COR-L47 (cell line): ENCODE measurements around the gene TLX1.
A peak's percentile ranks its signal among the peaks of the same experiment; 100 is the strongest.

ENCODE experiments used
- DNase-seq: peaks from one replicate; lab custom pipeline; 2025; lab: John Stamatoyannopoulos, UW

The TLX1 gene

GRCh38 chr10:101134299-101135127 is 3.4 kb downstream of the TLX1 start:
- DNase-seq, result no peak

- no peak for DNase-seq
Observed at GRCh38 chr10:101135141-101136006, 4.3 kb downstream of the TLX1 start.

DNA sequence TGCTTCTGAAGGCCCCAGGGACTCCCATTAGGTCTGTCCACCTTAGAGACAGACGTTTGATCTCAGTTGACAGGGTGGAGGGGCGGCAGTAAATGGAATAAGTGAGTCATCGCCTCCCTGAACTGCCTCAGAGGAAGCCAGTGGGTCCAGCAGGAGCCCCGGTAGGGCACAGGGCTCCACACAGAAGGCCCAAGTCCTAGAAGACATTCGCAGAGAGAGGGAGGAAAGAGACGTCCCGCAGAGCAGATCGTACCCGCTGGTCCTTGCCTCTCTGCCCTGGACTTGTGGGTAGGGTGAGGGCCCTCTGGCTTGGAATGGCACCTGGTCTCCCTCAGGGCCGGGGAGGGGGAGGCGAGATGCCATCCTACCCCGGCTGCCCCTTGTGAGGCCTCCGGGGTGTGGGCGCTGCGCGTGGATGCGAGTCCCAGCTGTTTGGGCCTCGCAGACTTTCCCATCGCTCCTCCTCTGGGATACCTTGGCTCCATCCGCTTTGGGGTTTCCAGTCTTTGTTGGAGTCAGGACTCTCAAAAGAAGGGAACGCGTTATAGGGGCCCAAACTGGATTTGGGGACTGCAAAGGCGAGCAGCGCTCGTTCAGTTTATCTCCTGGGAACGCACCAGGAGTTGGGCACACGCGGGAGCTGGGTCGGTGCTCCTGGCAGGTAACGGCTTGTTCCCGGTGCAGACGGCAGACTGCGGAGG is 5.1 kb downstream of the TLX1 start:
- DNase-seq, result no peak

DNA sequence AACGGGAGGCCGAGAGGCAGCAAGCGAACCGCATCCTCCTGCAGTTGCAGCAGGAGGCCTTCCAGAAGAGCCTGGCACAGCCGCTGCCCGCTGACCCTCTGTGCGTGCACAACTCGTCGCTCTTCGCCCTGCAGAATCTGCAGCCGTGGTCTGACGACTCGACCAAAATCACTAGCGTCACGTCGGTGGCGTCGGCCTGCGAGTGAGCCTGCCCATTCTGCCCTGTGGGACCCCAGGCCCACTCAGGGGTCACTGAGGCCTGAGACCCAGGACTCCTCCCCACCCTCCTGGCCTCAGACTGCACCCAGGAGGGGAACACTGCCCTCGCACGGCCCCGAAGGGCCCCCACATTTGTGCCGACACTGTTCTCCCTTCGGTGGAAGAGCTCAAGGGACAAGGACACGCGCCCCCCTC is 5.6 kb downstream of the TLX1 start:
- DNase-seq, result no peak

- DNase-seq, result no peak
Observed at GRCh38 chr10:101137271-101137670, 6.2 kb downstream of the TLX1 start.

DNA sequence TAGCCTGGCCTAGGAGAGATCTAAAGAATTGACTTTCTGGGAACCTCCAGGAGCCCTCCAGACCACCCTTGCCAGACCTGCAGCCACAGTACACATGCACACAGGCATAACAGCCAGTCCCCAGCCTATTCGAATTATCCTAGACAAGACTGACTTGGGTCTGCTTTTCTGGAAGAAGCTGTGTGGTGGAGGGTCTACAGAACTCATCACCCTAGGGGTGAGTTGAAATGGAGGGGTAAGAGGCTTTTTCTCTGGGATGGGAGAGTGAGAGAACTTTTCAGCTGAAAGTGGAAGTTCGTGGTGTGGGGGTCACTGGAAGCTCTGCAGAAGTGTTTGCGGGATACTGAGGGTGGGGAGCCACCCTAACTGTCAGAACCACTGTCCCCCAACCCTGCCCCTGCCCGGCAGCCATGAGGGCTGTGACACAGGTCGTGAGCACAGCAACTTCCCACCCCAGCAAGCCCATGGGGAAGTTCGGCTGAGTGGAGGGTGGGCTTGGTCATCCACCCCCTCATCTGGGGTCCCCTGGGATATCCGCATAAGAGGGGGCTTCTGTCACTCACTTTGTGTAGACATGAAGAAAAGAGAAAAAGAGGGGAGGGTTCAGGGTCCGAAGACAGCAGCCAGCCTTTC is 7.8 kb downstream of the TLX1 start:
- DNase-seq, result no peak

- no peak for DNase-seq
Observed at GRCh38 chr10:101139421-101139911, 8.4 kb downstream of the TLX1 start.

DNA sequence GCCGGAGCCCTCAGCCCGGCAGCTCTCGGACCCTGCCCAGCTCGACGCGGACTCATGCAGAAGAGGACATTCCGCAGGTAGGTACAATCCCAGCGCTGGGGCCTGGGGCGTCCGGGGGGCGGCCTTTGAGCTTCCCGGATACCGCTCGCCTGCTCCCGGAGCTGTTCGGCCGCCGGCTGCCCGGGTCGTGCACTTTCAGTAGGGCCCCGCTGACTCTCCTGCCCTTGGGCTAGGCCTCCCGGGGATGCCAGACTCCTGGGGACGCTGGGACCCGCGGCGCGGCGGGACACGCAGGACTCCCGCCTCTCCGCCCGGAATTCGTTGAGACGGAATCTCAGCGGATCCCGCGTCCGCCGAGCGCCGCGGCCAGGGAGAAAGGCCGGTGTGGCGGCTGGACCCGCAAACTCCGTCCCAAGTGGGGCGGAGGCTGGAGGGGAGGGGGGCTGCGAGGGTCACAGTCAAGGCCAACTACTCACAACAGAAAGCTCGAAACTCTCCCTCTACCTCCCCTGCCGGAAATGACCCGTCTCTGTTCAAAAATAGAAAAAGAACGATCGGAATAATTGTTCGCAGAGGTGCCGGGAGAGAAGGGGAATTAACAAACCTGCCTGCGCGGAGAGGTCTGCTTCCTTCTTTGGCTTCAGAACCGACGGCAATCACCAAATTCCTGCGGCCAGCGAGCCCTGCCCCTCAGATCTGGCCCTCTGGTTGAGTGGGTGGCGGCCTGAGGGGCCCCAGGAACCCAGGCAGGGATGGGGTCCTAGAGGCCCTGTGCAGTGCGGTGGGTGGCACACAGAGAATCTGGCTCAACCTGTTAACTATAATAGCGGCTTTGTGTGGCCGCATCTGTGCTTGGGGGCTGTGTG is 9.2 kb downstream of the TLX1 start:
- DNase-seq, result no peak

DNA sequence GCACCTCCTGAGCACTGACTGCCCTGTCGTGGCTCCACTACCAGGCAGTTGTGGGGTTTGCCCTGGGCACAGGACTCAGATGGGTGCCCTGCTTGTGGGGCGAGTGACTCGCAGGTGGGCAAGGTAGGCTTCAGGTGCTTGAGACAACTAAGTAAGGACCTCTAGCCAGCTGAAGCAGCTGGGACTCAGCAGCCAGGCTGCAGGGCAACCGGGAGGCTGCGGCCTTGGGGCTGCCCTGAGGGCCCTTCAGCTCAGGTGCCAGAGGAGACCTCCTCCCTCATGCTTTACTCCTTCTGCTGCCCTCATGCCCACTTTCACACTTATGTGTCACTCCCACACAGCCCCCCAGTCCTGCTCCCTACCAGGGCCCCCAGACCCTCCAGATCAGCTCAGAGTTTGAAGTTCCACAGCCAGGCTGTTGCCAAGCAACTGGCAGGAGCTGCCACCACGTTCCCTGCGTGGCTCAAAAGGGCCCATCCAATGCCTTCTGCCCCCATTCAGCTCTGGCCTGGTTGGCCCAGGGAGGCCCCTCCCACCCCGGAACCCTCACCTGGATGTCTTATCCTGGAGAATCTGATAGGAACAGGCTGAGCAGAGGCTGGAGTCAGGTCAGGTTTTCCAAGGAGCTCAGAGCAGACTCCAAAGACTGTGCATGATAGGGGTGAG is 10.0 kb downstream of the TLX1 start:
- no peak for DNase-seq

DNA sequence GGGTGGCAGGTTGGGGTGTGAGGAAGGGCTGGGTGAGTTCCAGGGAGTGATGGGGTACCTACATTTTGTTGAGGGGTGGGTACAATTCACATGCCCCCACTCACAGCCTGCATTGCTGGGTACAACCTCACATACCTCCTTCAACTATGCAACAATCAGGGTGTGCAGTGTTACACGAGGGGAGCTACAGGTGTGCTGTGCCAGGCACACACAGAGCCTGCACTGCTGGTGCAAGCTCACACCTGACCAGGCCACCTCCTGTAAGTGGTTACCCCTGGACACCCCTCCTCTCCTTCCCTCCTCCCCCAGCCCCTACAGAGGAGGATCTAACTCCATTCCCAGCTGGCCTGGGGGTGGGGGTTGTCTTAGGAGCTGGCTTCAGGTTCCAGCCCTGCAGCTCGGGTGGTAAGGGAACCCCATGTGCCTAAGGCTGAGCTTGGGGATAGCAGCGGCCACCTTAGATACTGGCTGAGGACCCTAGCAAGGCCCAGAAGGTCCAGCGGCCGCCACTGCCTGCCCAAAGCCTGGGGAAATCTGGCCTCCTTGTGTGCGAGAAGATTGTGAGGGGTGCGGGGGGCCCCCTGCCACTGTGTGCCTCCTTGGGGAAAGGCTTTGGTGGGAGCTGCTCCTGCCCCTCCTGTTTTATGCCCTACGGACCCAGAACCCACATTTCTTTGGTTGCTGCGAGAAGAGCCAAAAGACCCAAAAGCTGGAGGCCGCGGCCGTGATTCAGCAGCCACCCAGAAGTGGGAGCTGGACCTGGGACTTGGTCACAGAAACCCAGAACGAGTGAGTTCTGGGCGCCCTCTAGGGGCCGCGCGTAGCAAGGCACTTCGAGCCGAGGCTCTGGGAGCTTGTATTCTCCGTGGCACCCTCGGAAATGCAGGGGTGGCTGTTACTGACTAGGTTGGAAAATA is 10.8 kb downstream of the TLX1 start:
- DNase-seq, result peak; percentile 33

DNA sequence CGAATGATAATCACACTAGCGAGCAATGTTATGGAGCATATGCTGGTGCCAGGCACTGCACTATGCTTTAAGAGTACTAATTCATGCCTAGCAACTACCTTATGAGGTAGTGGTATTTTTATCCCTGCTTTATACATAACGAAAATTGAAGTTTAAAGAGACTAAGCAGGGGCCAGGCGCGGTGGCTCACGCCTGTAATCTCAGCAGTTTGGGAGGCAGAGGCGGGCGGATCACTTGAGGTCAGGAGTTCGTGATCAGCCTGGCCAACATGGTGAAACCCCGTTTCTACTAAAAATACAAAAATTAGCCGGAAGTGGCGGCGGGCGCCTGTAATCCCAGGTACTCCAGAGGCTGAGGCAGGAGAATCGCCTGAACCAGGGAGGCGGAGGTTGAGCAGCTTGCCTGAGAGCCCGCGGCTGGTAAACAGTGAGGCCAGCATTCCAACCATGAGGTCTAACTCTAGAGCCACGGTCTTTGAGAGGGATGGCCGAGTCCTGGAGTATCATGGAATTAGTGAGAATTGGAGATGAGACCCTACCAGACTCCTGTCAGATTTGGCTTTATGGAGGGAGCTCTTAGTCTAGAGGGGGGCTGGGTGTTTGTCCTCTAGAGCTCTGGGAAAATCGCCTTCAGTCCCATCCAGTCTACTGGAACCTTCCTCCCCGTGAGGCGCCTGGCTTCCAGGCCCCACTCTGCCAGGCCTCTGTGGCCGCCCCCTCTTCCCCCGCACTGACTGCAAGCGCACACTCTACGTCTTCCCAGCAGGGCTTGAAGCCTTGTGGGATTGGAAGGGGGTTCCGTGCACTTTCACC is 11.6 kb downstream of the TLX1 start:
- DNase-seq, result no peak

- no peak for DNase-seq
Observed at GRCh38 chr10:101143345-101143630, 12.2 kb downstream of the TLX1 start.

GRCh38 chr10:101144053-101144452 is 13.0 kb downstream of the TLX1 start:
- no peak for DNase-seq

GRCh38 chr10:101145145-101145544 is 14.0 kb downstream of the TLX1 start:
- no peak for DNase-seq

DNA sequence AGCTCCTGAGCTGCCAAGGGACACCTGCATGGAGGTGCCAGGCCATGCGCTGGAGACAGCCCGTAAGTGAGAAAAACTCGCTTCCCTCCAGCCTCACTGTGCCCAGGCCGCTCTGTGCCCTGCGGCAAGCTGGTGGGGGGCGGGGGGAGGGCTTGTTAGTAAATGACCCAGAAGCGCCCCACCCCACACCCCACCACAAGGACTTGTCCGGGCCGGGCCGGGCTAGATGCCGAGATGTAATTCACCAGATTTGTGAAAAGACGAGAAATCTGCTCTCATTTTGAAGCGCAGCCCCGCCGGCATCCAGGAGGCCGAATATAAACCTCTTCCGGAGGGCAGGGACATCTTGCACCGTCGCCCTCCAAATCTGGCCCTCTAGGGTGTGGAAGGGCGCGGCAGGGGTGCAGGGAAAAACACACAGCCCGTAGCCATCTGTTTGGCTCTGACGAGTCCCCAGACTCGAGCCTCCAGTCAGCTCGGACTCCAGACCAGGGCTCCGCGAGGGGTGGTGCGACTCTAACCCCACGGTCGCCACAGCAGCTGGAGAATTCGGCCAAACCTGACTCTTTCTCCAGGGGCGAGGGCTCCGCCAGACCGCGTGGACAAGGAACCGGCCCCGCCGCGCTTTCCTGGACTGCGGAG is 14.8 kb downstream of the TLX1 start:
- DNase-seq, result no peak

DNA sequence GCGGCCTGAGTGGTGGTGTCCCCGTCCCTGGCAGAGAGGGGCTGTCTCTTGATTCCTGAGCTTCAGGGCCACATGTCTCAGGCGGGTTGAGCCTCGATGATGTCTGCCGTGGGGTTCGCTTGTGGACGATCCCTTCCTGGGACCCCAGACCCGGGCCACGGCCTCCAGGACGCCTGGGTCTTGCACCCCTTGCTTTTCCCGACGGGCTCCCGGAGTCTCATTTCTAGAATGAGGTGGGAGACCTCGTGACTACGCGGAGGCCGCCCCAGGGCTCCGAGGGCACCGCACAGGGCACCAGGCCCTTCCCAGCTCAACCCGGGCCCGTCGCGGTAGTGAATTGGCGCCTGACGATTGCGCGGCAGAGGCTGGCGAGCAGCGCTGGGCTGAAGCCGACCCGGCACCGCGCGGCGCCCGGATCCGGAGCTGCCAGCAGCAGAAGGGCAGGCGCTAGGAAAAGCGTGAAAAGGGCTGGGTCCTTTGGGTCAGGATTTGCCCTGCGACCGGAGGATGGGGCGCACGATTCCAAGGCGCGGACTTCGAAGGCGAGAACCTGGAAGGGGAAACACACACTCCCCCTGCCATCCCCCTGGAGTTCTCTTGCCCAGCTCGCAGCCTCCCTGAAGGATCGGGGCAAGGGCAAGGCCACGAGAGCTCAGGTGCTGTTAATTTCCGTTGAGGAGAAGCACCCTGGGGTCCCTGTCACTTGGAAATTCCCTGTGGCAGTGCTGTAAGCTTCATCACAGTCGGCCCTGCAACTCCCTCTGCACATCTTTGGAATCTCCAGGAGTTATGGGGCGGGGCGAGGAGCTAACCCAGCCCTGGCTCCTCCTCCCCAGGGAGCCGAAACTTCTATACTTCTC is 15.5 kb downstream of the TLX1 start:
- DNase-seq, result no peak

GRCh38 chr10:101151395-101151794 is 20.3 kb downstream of the TLX1 start:
- DNase-seq, result no peak
